SK-N-SH (cell line): ENCODE data around the gene NRGN.

Experiments used
- CTCF ChIP-seq: fragments of 200-600 bp; sonication (generic); IDR thresholded peaks from 2 replicates; pipeline ENCODE4 v1.6.1; 2017; ENCODE audit warnings: antibody characterized with exemption, mild to moderate bottlenecking, moderate library complexity
- ELF1 ChIP-seq: IDR thresholded peaks from 2 replicates; pipeline ENCODE4 v1.4.0; 2012
- MAX ChIP-seq: IDR thresholded peaks from 2 replicates; pipeline ENCODE4 v1.4.0; 2012; ENCODE audit warnings: low read depth
- MEF2A ChIP-seq: IDR thresholded peaks from 2 replicates; pipeline ENCODE4 v1.4.0; 2012; ENCODE audit warnings: low read depth, borderline replicate concordance
- NFIC ChIP-seq: IDR thresholded peaks from 2 replicates; pipeline ENCODE4 v1.4.0; 2012; ENCODE audit warnings: borderline replicate concordance
- REST ChIP-seq: IDR thresholded peaks from 2 replicates; pipeline ENCODE4 v1.6.1; 2012; ENCODE audit warnings: mild to moderate bottlenecking, low read depth, low read length, moderate library complexity
- RFX5 ChIP-seq: IDR thresholded peaks from 2 replicates; pipeline ENCODE4 v1.6.1; 2012; ENCODE audit warnings: mild to moderate bottlenecking, improper control_type of control experiment, low read length

- no peak for TF ChIP-seq RFX5
- TF ChIP-seq CTCF: no peak
- no peak for TF ChIP-seq MAX
- TF ChIP-seq MEF2A: no peak
- TF ChIP-seq REST: no peak
- no peak for TF ChIP-seq ELF1
- TF ChIP-seq NFIC: no peak
Observed at GRCh38 chr11:124761301-124762104, 21.8 kb downstream of the NRGN start.
